Testis (tissue), 2 donors: ENCODE measurements around the gene USP2.

ENCODE experiments used
- POLR2A ChIP-seq: fragments of 450-650 bp; IDR thresholded peaks from one replicate; pipeline ENCODE4 v1.6.1; 2017; ENCODE audit warnings: antibody characterized with exemption, mild to moderate bottlenecking, moderate library complexity
- TF ChIP-seq, protein P1 (sequence below), 3 experiments: fragments of 450-650 bp in 2 of 3; fragments of 200-600 bp in 1 of 3; sonication (generic) in 1 of 3; IDR thresholded peaks; one replicate each; pipeline ENCODE4 v1.5.1; 2016 to 2019; ENCODE audit warnings: antibody characterized with exemption in 3 of 3, mild to moderate bottlenecking in 2 of 3, moderate library complexity in 1 of 3

DNA sequence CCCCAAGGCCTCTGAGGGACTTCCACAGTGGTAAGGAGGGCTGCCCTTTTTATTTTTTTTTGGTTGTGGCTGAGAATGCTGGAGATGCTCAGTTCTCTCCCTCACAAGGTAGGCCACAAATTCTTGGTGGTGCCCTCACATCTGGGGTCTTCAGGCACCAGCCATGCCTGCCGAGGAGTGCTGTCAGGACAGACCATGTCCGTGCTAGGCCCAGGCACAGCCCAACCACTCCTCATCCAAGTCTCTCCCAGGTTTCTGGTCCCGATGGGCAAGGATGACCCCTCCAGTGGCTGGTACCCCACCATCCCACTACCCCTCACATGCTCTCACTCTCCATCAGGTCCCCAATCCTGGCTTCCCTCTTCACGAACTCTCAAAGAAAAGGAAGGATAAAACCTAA, 37.3 kb upstream of the USP2 start:
- TF ChIP-seq POLR2A = no peak
- TF ChIP-seq, protein P1, sequence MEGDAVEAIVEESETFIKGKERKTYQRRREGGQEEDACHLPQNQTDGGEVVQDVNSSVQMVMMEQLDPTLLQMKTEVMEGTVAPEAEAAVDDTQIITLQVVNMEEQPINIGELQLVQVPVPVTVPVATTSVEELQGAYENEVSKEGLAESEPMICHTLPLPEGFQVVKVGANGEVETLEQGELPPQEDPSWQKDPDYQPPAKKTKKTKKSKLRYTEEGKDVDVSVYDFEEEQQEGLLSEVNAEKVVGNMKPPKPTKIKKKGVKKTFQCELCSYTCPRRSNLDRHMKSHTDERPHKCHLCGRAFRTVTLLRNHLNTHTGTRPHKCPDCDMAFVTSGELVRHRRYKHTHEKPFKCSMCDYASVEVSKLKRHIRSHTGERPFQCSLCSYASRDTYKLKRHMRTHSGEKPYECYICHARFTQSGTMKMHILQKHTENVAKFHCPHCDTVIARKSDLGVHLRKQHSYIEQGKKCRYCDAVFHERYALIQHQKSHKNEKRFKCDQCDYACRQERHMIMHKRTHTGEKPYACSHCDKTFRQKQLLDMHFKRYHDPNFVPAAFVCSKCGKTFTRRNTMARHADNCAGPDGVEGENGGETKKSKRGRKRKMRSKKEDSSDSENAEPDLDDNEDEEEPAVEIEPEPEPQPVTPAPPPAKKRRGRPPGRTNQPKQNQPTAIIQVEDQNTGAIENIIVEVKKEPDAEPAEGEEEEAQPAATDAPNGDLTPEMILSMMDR (IDR thresholded peaks at IDR 0.05) = no peak
